ENCODE measurements around the gene NKAPD1. TPM values are rescaled to one million over a fixed set of nuclear protein-coding genes. Genes with fewer than 3 reads are reported as not detected.
A peak's percentile ranks its signal among the peaks of the same experiment; 100 is the strongest.
"Not testable (repeated sequence)": the region's sequence is repeated elsewhere in the genome, so short reads cannot be mapped to it uniquely, and the experiment has no call there.

The NKAPD1 gene
- total RNA-seq, 1 experiment from 2014 or later: 11.7 TPM

DNA sequence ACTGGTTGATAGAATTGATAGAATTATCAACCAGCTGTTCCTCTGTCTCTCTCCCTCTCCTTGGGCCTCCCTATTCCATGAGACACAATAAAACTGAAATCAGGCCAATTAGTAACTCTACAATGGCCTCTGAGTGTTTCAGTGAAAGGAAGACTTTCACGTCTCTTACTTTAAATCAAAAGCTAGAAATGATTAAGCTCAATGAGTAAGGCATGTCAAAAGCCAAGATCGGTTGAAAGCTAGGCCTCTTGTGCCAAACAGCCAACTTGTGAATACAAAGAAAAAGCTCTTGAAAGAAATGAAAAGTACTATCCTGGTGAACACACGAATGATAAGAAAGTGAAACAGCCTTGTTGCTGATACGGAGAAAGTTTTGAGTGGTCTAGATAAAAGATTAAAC lies 16.9 kb upstream of the NKAPD1 start:
- Histone ChIP-seq H3K9ac (ENCODE audit: low read length) (no peak overlapping the region), H3K4me2 (ENCODE audit: low read depth, low read length, poor library complexity, severe bottlenecking) (no peak overlapping the region), H3K36me3 (ENCODE audit: insufficient read depth, low read length) (peaks cover 12% of the 10 kb centered on the region; the same call in 1 of the 2 replicates), H3K4me3 (ENCODE audit: low read length) (no peak overlapping the region), H3K9me2 (replicated peaks; ENCODE audit: insufficient read depth, low read length) (no peaks in the 10 kb centered on the region), H3K79me2 (ENCODE audit: low read length) (peaks cover under 1% of the 10 kb centered on the region; the same call in 1 of the 2 replicates), H3K9me3 (ENCODE audit: low read length) (no peaks in the 10 kb centered on the region), H2AFZ (ENCODE audit: low read length) (no peak overlapping the region), H3K27ac (ENCODE audit: low read length) (no peak overlapping the region), H3K4me1 (ENCODE audit: low read length) (peaks cover under 1% of the 10 kb centered on the region; the same call in 1 of the 2 replicates), H3K27me3 (ENCODE audit: low read length) (no peaks in the 10 kb centered on the region), H4K20me1 (ENCODE audit: insufficient read depth, low read depth, low read length) (no peaks in the 10 kb centered on the region)
- no peak for DNase-seq

DNA sequence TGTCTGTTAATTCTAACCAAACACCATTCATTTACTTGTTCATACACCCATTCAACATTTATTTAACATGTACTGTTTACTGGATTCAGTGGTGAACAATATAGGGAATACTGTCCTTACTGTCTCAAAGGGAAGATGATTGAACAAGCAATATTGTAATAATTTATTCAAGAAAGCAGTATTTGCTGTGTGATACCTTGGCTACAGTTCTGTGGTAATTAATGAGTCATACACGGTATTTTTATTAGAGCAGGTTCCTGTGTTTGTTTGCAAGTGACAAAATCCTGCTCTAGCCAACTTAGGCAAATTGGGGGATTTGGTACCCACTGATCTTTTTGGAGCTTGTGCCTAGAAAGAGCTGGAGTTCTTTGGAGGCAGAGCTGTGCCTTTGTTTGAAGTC lies 16.0 kb upstream of the NKAPD1 start:
- no peaks in the 10 kb centered on the region for H3K4me1 ChIP-seq (ENCODE audit: low read length)
- no peak overlapping the region for H3K27ac ChIP-seq (ENCODE audit: low read length)
- no peaks in the 10 kb centered on the region for H3K79me2 ChIP-seq (ENCODE audit: low read length)
- H3K9me3 ChIP-seq (ENCODE audit: low read length): no peaks in the 10 kb centered on the region
- no peaks in the 10 kb centered on the region for H3K27me3 ChIP-seq (ENCODE audit: low read length)
- H4K20me1 ChIP-seq (ENCODE audit: insufficient read depth, low read depth, low read length): no peaks in the 10 kb centered on the region
- H3K9me2 ChIP-seq (replicated peaks; ENCODE audit: insufficient read depth, low read length): no peaks in the 10 kb centered on the region
- DNase-seq: no peak
- no peak overlapping the region for H3K9ac ChIP-seq (ENCODE audit: low read length)
- H3K4me3 ChIP-seq (ENCODE audit: low read length): no peak overlapping the region
- peaks cover 13% of the 10 kb centered on the region; the same call in 1 of the 2 replicates for H3K36me3 ChIP-seq (ENCODE audit: insufficient read depth, low read length)
- no peak overlapping the region for H2AFZ ChIP-seq (ENCODE audit: low read length)
- H3K4me2 ChIP-seq (ENCODE audit: low read depth, low read length, poor library complexity, severe bottlenecking): no peak overlapping the region

DNA sequence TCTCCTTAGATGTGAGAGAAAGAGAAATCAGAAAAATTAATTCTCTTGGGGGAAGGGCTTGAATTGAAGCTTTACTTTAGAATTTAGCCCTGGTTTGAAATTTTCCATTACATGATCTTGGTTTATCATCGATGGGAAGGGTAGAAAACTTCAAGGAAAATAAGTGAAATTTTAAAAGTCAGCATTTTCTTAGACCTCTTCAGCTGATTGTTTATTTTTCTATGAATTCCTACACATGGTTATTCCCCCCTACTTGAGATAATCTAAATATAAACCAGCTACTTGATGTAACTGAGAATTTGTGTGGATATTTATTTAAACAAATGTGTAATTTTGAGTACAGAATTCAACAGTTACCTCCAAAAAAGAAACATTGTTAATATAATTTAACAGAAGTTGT lies 11.2 kb upstream of the NKAPD1 start:
- H3K27ac ChIP-seq (ENCODE audit: low read length): no peak overlapping the region
- no peaks in the 10 kb centered on the region for H3K9me2 ChIP-seq (replicated peaks; ENCODE audit: insufficient read depth, low read length)
- no peak overlapping the region for H3K4me3 ChIP-seq (ENCODE audit: low read length)
- H3K4me1 ChIP-seq (ENCODE audit: low read length): no peaks in the 10 kb centered on the region
- no peak overlapping the region for H3K4me2 ChIP-seq (ENCODE audit: low read depth, low read length, poor library complexity, severe bottlenecking)
- no peaks in the 10 kb centered on the region for H3K27me3 ChIP-seq (ENCODE audit: low read length)
- H3K79me2 ChIP-seq (ENCODE audit: low read length): no peaks in the 10 kb centered on the region
- no peak for DNase-seq
- no peaks in the 10 kb centered on the region for H4K20me1 ChIP-seq (ENCODE audit: insufficient read depth, low read depth, low read length)
- H3K9me3 ChIP-seq (ENCODE audit: low read length): no peaks in the 10 kb centered on the region
- no peak overlapping the region for H3K9ac ChIP-seq (ENCODE audit: low read length)
- no peak overlapping the region for H2AFZ ChIP-seq (ENCODE audit: low read length)
- H3K36me3 ChIP-seq (ENCODE audit: insufficient read depth, low read length): peaks cover 13% of the 10 kb centered on the region; the same call in 1 of the 2 replicates

DNA sequence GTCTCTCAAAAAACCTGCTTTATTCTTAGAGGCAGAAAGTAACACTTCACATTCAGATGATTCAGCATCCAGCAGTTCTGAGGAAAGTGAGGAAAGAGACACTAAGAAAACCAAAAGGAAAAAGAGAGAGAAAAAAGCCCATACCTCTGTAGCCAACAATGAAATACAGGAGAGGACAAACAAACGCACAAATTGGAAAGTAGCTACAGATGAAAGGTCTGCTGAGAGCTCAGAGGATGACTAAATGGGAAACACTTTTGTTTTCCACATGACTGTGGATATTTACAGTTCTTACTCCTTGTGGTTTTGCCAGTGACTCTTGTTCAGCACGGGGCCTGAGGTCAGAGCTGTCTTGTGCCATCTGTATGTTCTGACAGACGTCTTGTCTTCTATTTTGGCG lies 8.6 kb downstream of the NKAPD1 start:
- no peak overlapping the region for H3K4me2 ChIP-seq (ENCODE audit: low read depth, low read length, poor library complexity, severe bottlenecking)
- H3K9ac ChIP-seq (ENCODE audit: low read length): no peak overlapping the region
- no peaks in the 10 kb centered on the region for H4K20me1 ChIP-seq (ENCODE audit: insufficient read depth, low read depth, low read length)
- no peak overlapping the region for H2AFZ ChIP-seq (ENCODE audit: low read length)
- H3K9me2 ChIP-seq (replicated peaks; ENCODE audit: insufficient read depth, low read length): no peaks in the 10 kb centered on the region
- peaks cover 15% of the 10 kb centered on the region for H3K4me1 ChIP-seq (ENCODE audit: low read length)
- no peak overlapping the region for H3K27ac ChIP-seq (ENCODE audit: low read length)
- no peak overlapping the region for H3K4me3 ChIP-seq (ENCODE audit: low read length)
- H3K9me3 ChIP-seq (ENCODE audit: low read length): no peaks in the 10 kb centered on the region
- H3K36me3 ChIP-seq (ENCODE audit: insufficient read depth, low read length): peaks cover 17% of the 10 kb centered on the region
- H3K79me2 ChIP-seq (ENCODE audit: low read length): peaks cover 34% of the 10 kb centered on the region
- no peaks in the 10 kb centered on the region for H3K27me3 ChIP-seq (ENCODE audit: low read length)
- no peak for DNase-seq

DNA sequence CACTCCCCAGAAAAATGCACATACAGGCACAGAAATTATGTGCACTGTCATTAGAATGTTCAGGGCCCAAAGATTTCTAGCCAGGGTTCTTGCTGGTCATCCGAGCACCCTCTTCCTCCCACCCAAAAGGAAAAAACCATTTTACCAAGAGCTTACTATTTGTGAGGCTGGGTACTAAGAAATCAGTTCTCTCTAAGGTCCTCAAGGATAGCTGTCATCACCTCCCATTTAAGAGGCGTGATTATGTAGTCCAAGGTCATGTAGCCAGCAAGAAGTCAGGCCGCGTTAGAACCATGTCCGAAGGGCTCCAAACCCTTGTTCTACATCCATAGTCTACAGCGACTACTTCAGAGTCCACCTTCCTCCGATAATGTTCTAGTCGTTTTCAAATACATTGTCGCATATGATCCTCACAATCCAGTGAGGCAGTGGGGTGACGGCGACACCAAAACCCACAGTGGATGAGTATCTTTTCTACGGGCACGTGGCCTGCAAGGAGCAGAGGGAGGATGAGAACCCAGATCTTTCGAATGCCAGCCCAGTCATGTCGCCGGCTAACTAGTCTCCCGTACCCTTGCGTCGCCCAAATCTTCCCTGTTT lies 11.8 kb downstream of the NKAPD1 start:
- H3K4me2 ChIP-seq (ENCODE audit: low read depth, low read length, poor library complexity, severe bottlenecking): peak overlapping the region; percentile 80
- DNase-seq: peak; percentile 50
- peak overlapping the region; percentile 37 for H3K27ac ChIP-seq (ENCODE audit: low read length)
- peak overlapping the region; percentile 92 for H3K9ac ChIP-seq (ENCODE audit: low read length)
- peak overlapping the region; percentile 92 for H3K4me3 ChIP-seq (ENCODE audit: low read length)
- peak overlapping the region; percentile 43; the same call in 1 of the 2 replicates for H2AFZ ChIP-seq (ENCODE audit: low read length)
- H3K9me3 ChIP-seq (ENCODE audit: low read length): no peaks in the 10 kb centered on the region
- peaks cover 57% of the 10 kb centered on the region for H3K79me2 ChIP-seq (ENCODE audit: low read length)
- H3K4me1 ChIP-seq (ENCODE audit: low read length): peaks cover 22% of the 10 kb centered on the region
- H3K27me3 ChIP-seq (ENCODE audit: low read length): no peaks in the 10 kb centered on the region
- H4K20me1 ChIP-seq (ENCODE audit: insufficient read depth, low read depth, low read length): no peaks in the 10 kb centered on the region
- H3K36me3 ChIP-seq (ENCODE audit: insufficient read depth, low read length): peaks cover 28% of the 10 kb centered on the region
- H3K9me2 ChIP-seq (replicated peaks; ENCODE audit: insufficient read depth, low read length): no peaks in the 10 kb centered on the region

DNA sequence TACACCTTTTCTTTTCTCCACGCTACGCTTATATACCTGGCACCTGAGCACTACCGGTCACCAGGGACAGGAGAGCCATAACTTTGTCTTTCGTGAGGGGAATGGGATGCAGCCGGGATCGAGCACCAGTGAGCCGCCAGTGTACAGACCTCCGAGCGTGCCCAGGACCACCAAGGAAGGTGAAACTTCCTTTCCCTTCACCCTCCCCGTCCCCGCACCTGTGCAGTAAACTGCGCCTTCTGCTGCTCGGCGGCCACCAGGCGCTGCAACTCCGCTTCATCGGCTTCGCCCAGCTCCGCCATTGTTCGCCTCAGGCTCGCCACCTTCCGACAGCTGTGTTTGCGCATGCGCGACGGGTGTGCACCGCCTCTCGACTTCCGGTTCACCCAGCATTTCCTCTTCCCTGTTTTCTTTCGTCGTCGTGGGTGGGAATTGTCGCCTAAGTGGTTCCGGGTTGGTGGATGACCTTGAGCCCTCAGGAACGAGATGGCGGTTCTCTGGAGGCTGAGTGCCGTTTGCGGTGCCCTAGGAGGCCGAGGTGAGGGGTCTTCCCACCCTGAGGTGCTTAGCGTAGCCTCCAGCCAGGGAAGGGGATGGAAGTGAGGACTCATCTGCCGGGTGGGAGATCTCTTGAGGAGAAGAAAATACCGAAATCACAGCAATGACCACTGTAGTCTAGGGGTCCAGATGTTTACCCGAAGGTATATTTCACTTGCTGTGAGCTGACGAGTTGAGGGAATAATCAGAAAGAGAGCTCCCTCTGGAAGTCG lies 12.5 kb downstream of the NKAPD1 start, which contains the start of the genes SDHD and TIMM8B:
TSS of gene SDHD (plus strand) at position 452 of the 770 bp plus-strand sequence. CDS start at position 487, 35 bp downstream.
TSS of gene TIMM8B (minus strand) at position 335 of the 770 bp plus-strand sequence. CDS start at position 302, 33 bp downstream.
- Histone ChIP-seq H3K9ac (ENCODE audit: low read length) (peak within 1 kb of the TSS; percentile 92), H4K20me1 (ENCODE audit: insufficient read depth, low read depth, low read length) (no peaks in the 10 kb centered on the region), H3K4me3 (ENCODE audit: low read length) (peak within 1 kb of the TSS; percentile 92), H3K4me2 (ENCODE audit: low read depth, low read length, poor library complexity, severe bottlenecking) (peak within 1 kb of the TSS; percentile 80), H3K79me2 (ENCODE audit: low read length) (peaks cover 57% of the 10 kb centered on the region), H3K27me3 (ENCODE audit: low read length) (no peaks in the 10 kb centered on the region), H3K9me3 (ENCODE audit: low read length) (no peaks in the 10 kb centered on the region), H2AFZ (ENCODE audit: low read length) (peak within 1 kb of the TSS; percentile 43; the same call in 1 of the 2 replicates), H3K36me3 (ENCODE audit: insufficient read depth, low read length) (peaks cover 28% of the 10 kb centered on the region), H3K9me2 (replicated peaks; ENCODE audit: insufficient read depth, low read length) (no peaks in the 10 kb centered on the region), H3K4me1 (ENCODE audit: low read length) (peaks cover 22% of the 10 kb centered on the region), H3K27ac (ENCODE audit: low read length) (peak within 1 kb of the TSS; percentile 54)
- peak; percentile 96 for DNase-seq

DNA sequence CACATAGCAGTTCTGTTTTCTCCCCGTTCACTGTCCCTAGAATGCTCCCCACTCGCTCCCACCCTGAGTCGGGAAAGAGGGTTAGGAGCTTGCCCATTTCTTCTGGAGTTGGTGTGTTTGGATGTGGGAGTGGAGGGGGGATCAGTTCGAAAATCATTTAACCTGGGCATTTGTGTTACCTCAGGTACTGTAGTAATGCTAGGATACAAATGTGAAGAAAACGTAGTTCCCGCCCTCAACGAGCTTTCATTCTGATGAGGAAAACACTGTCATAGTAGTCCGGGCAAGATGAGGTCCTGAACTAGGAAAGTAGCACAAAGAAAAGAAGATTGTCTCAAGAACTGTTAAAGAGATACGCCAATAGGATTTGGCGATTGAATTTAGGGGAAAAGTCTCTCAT lies 13.1 kb downstream of the NKAPD1 start:
- Histone ChIP-seq H3K4me2 (ENCODE audit: low read depth, low read length, poor library complexity, severe bottlenecking) (peak overlapping the region; percentile 80), H3K9ac (ENCODE audit: low read length) (peak overlapping the region; percentile 92), H3K4me1 (ENCODE audit: low read length) (peaks cover 22% of the 10 kb centered on the region), H2AFZ (ENCODE audit: low read length) (no peak overlapping the region), H3K27ac (ENCODE audit: low read length) (peak overlapping the region; percentile 54; the same call in 1 of the 2 replicates), H4K20me1 (ENCODE audit: insufficient read depth, low read depth, low read length) (no peaks in the 10 kb centered on the region), H3K9me3 (ENCODE audit: low read length) (no peaks in the 10 kb centered on the region), H3K27me3 (ENCODE audit: low read length) (no peaks in the 10 kb centered on the region), H3K9me2 (replicated peaks; ENCODE audit: insufficient read depth, low read length) (no peaks in the 10 kb centered on the region), H3K4me3 (ENCODE audit: low read length) (peak overlapping the region; percentile 92), H3K79me2 (ENCODE audit: low read length) (peaks cover 57% of the 10 kb centered on the region), H3K36me3 (ENCODE audit: insufficient read depth, low read length) (peaks cover 28% of the 10 kb centered on the region)
- DNase-seq: peak; percentile 52

DNA sequence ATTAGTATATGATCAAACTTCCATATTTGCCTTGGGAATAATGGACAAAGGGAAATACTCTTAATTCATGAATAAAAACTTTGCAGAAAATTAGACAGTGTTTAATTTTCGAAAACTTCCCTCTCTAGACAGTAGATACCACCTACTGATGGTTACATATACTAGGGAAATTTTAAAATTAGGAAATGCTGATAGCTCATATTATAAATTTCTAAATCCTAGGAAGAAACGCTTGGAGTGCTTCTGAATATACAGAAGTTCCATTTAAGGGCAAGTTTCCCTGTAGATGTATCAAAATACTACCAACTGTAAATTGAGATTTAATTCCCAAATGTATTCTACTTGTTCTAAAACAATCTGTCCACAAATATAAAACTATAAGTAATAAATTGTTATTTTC lies 21.2 kb downstream of the NKAPD1 start:
- H2AFZ ChIP-seq (ENCODE audit: low read length); H3K9ac ChIP-seq (ENCODE audit: low read length); DNase-seq; H3K9me3 ChIP-seq (ENCODE audit: low read length); H3K4me1 ChIP-seq (ENCODE audit: low read length); H3K36me3 ChIP-seq (ENCODE audit: insufficient read depth, low read length); H3K27me3 ChIP-seq (ENCODE audit: low read length); H3K27ac ChIP-seq (ENCODE audit: low read length); H3K79me2 ChIP-seq (ENCODE audit: low read length); H3K4me2 ChIP-seq (ENCODE audit: low read depth, low read length, poor library complexity, severe bottlenecking); H4K20me1 ChIP-seq (ENCODE audit: insufficient read depth, low read depth, low read length); H3K4me3 ChIP-seq (ENCODE audit: low read length); H3K9me2 ChIP-seq (replicated peaks; ENCODE audit: insufficient read depth, low read length): not testable (repeated sequence)

All from Karpas-422 (cell line).